ENCODE measurements around the gene LGALS3BP. TPM values are rescaled to one million over a fixed set of nuclear protein-coding genes. Genes with fewer than 3 reads are reported as not detected.

The LGALS3BP gene
- total and polyA plus RNA-seq, 4 donors = 66.0 to 224 (median 79.2) TPM

DNA sequence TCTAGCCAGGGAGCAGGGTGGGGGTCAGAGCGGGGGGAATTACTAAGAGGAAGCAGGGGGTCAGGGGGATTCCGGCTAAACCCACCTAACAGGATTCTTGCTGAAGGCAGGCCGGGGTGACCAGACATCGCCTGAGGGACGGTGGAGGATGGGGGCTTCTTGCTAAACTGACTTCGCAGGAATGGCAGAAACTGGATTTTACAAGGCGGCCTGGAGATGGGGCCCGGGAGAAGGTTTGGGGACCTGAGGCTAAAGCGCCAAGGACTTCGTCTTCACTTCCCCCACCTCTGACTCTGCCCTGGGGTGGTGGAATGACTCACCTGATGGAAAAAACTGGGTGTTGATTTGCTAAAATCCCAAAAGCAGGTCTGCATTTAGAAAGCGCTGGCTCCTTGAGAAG is 23.5 kb downstream of the LGALS3BP start:
- TF ChIP-seq, protein P1, sequence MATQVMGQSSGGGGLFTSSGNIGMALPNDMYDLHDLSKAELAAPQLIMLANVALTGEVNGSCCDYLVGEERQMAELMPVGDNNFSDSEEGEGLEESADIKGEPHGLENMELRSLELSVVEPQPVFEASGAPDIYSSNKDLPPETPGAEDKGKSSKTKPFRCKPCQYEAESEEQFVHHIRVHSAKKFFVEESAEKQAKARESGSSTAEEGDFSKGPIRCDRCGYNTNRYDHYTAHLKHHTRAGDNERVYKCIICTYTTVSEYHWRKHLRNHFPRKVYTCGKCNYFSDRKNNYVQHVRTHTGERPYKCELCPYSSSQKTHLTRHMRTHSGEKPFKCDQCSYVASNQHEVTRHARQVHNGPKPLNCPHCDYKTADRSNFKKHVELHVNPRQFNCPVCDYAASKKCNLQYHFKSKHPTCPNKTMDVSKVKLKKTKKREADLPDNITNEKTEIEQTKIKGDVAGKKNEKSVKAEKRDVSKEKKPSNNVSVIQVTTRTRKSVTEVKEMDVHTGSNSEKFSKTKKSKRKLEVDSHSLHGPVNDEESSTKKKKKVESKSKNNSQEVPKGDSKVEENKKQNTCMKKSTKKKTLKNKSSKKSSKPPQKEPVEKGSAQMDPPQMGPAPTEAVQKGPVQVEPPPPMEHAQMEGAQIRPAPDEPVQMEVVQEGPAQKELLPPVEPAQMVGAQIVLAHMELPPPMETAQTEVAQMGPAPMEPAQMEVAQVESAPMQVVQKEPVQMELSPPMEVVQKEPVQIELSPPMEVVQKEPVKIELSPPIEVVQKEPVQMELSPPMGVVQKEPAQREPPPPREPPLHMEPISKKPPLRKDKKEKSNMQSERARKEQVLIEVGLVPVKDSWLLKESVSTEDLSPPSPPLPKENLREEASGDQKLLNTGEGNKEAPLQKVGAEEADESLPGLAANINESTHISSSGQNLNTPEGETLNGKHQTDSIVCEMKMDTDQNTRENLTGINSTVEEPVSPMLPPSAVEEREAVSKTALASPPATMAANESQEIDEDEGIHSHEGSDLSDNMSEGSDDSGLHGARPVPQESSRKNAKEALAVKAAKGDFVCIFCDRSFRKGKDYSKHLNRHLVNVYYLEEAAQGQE (IDR thresholded peaks at IDR 0.05) = no peak
- TF ChIP-seq FOXA2 (IDR thresholded peaks at IDR 0.05) = no peak
- no peak for TF ChIP-seq HNF4A (conservative IDR thresholded peaks at IDR 0.05)
- no peak for TF ChIP-seq HNF4G (IDR thresholded peaks at IDR 0.05)
- no peak for DNase-seq (ENCODE audit: low spot score)

DNA sequence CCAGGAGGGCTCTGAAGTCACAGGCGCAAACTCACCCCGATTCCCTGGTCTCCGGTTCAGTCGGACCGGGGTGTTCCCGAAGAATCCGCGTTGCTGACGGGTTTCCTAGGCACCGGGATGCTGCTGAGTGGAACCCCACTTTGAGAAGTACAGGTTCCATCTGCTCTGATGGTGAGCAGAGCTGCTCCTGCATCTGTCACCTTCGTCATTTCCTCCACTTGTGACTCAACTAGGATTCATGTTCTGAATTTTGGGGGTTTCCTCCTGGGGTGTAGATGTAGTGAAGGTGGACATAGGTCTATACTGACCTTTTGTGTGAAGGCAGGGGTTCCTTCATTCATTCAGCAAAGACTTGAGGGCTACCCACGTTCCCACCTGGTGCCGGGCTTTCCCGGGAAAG is 25.0 kb downstream of the LGALS3BP start:
- 90% methylated on average over 14 of the region's 14 CpGs for WGBS
- DNase-seq (ENCODE audit: low spot score) = no peak
- H3K9ac ChIP-seq (ENCODE audit: low read depth in 1 of 2, low read length in 2 of 2) = no peak overlapping the region
- no peak overlapping the region for H3K27ac ChIP-seq (ENCODE audit: low read depth in 1 of 2, low read length in 2 of 2)
- H3K9me3 ChIP-seq (ENCODE audit: control insufficient read depth in 4 of 4, low read length in 3 of 4) = peaks cover 0 to 9% (median 4%) of the 10 kb centered on the region in 4 donors
- no peaks in the 10 kb centered on the region for H3K4me1 ChIP-seq (ENCODE audit: control insufficient read depth in 4 of 4, insufficient read depth in 4 of 4, low read length in 3 of 4)
- H3K27me3 ChIP-seq (ENCODE audit: control insufficient read depth in 4 of 4, insufficient read depth in 4 of 4, low read length in 3 of 4) = no peaks in the 10 kb centered on the region
- H3K4me3 ChIP-seq (ENCODE audit: low read depth in 1 of 3, low read length in 3 of 3) = no peak overlapping the region
- H3K36me3 ChIP-seq (ENCODE audit: control insufficient read depth in 4 of 4, insufficient read depth in 3 of 4, low read depth in 1 of 4, low read length in 3 of 4) = no peaks in the 10 kb centered on the region
- no peak for TF ChIP-seq FOXA2 (IDR thresholded peaks at IDR 0.05)
- TF ChIP-seq FOXA1 (IDR thresholded peaks at IDR 0.05) = no peak
- no peak for TF ChIP-seq EGR1 (IDR thresholded peaks at IDR 0.05; ENCODE audit: low read depth in 2 of 2)
- no peak for TF ChIP-seq RXRA (IDR thresholded peaks at IDR 0.05)
- TF ChIP-seq, protein P1 (IDR thresholded peaks at IDR 0.05) = no peak
- TF ChIP-seq YY1 (IDR thresholded peaks at IDR 0.05) = no peak
- TF ChIP-seq, protein P2, sequence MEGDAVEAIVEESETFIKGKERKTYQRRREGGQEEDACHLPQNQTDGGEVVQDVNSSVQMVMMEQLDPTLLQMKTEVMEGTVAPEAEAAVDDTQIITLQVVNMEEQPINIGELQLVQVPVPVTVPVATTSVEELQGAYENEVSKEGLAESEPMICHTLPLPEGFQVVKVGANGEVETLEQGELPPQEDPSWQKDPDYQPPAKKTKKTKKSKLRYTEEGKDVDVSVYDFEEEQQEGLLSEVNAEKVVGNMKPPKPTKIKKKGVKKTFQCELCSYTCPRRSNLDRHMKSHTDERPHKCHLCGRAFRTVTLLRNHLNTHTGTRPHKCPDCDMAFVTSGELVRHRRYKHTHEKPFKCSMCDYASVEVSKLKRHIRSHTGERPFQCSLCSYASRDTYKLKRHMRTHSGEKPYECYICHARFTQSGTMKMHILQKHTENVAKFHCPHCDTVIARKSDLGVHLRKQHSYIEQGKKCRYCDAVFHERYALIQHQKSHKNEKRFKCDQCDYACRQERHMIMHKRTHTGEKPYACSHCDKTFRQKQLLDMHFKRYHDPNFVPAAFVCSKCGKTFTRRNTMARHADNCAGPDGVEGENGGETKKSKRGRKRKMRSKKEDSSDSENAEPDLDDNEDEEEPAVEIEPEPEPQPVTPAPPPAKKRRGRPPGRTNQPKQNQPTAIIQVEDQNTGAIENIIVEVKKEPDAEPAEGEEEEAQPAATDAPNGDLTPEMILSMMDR (IDR thresholded peaks at IDR 0.05; ENCODE audit: low read depth, low read length, missing input control) = no peak
- TF ChIP-seq HNF4A (conservative IDR thresholded peaks at IDR 0.05) = no peak
- TF ChIP-seq, protein P3, sequence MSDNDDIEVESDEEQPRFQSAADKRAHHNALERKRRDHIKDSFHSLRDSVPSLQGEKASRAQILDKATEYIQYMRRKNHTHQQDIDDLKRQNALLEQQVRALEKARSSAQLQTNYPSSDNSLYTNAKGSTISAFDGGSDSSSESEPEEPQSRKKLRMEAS (IDR thresholded peaks at IDR 0.05) = no peak
- no peak for TF ChIP-seq RAD21 (IDR thresholded peaks at IDR 0.05)

More for the DNA sequence above, 23.5 kb downstream of the LGALS3BP start:
- H3K4me1 ChIP-seq (ENCODE audit: control insufficient read depth in 4 of 4, insufficient read depth in 4 of 4, low read length in 3 of 4) = no peaks in the 10 kb centered on the region
- no peak overlapping the region for H3K4me3 ChIP-seq (ENCODE audit: low read depth in 1 of 3, low read length in 3 of 3)
- H3K27ac ChIP-seq (ENCODE audit: low read depth in 1 of 2, low read length in 2 of 2) = no peak overlapping the region
- no peaks in the 10 kb centered on the region for H3K36me3 ChIP-seq (ENCODE audit: control insufficient read depth in 4 of 4, insufficient read depth in 3 of 4, low read depth in 1 of 4, low read length in 3 of 4)
- H3K9ac ChIP-seq (ENCODE audit: low read depth in 1 of 2, low read length in 2 of 2) = no peak overlapping the region
- WGBS = 88% methylated on average over 11 of the region's 11 CpGs
- H3K27me3 ChIP-seq (ENCODE audit: control insufficient read depth in 4 of 4, insufficient read depth in 4 of 4, low read length in 3 of 4) = no peaks in the 10 kb centered on the region
- H3K9me3 ChIP-seq (ENCODE audit: control insufficient read depth in 4 of 4, low read length in 3 of 4) = peaks cover 0 to 1% (median 0%) of the 10 kb centered on the region in 4 donors
